Activated CD8-positive, alpha-beta memory T cell treated with anti-CD3 and anti-CD28 coated beads for 36 hours (primary cell): ENCODE results near the gene F8. TPM values are rescaled to one million over a fixed set of nuclear protein-coding genes. Genes with fewer than 3 reads are reported as not detected.

Experiments used
- CTCF ChIA-PET: fragments of 350-600 bp; sonication (Branson Sonifier 250); formaldehyde crosslinking; loops from one replicate; lab custom pipeline; 2021; ENCODE audit warnings: antibody characterized with exemption; lab: Charles Lee
- POLR2A ChIA-PET: fragments of 350-600 bp; sonication (Branson Sonifier 250); formaldehyde crosslinking; loops from one replicate; lab custom pipeline; 2021; ENCODE audit warnings: antibody characterized with exemption; lab: Charles Lee
- total RNA-seq, 2 experiments: library from RNA; stranded (reverse); gene quantifications; one replicate each; pipeline ENCODE4 v1.2.3, GENCODE V29; 2021

The F8 gene
- total RNA-seq, 2 experiments from 2014 or later = 10.1 to 10.2 TPM

- POLR2A ChIA-PET = interaction anchor here (0.7 kb wide), 1 partner anchor 304 kb away, joined by 4 read pairs; no protein-coding TSS in a partner anchor
- CTCF ChIA-PET = no interaction called here
These were observed 218.1 kb downstream of the F8 start for GRCh38 chrX:154804261-154804956.

GRCh38 chrX:154802947-154803346 lies 219.6 kb downstream of the F8 start:
- POLR2A ChIA-PET = no interaction called here
- CTCF ChIA-PET = no interaction called here

GRCh38 chrX:154800478-154801210 lies 221.9 kb downstream of the F8 start:
- CTCF ChIA-PET = no interaction called here

GRCh38 chrX:154799556-154800348 lies 222.8 kb downstream of the F8 start:
- CTCF ChIA-PET = interaction anchor here (2.0 kb wide), 1 partner anchor 10 kb away, joined by 5 read pairs; no protein-coding TSS in a partner anchor

More at GRCh38 chrX:154800478-154801210, 221.9 kb downstream of the F8 start:
- POLR2A ChIA-PET = no interaction called here

GRCh38 chrX:154797006-154797405 lies 225.5 kb downstream of the F8 start:
- ChIA-PET POLR2A (no interaction called here), CTCF (no interaction called here)

More at GRCh38 chrX:154799556-154800348, 222.8 kb downstream of the F8 start:
- POLR2A ChIA-PET = interaction anchor here (1.5 kb wide), 1 partner anchor 36 kb away, joined by 3 read pairs; no protein-coding TSS in a partner anchor

GRCh38 chrX:154795016-154795415 lies 227.5 kb downstream of the F8 start:
- ChIA-PET POLR2A (no interaction called here), CTCF (no interaction called here)

- ChIA-PET CTCF (no interaction called here), POLR2A (no interaction called here)
These were observed 229.3 kb downstream of the F8 start for GRCh38 chrX:154793084-154793795.

DNA sequence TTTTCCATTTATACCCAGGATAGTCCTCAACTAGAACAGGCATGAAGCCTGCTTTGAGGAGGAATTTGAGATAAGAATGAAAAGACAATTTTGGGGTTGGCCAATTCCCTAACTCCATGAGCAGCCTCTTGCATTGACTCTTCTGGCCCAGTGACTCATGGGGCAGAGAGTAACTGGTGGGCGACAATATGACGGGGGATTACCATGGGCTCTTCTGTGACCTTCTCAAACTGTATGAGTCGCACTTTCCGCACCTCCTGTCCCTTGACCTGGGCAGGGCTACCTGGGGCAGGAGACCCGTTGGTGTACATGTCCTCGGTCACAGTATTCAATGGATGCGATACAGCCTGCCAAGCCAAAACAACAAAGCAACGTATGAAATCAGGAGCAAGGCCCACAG lies 230.6 kb downstream of the F8 start:
- CTCF ChIA-PET = no interaction called here
- POLR2A ChIA-PET = no interaction called here

DNA sequence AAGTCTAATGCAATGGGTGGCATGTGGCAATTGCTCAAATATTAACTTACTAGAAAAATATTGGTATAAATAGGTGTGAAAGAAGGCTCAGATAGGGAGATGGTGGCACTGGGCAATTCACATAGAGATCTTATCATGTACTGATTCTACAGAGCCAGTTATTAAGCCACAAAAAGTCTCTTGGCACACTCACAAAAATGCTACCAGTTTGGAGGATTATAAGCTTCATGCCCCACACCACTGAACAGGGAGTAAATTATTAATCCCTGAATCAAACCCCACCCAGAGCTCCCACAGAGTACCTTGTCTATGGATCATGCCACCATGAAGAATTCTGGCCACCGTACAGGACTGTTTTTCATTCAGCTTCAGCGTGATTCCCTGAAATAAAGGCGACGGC lies 231.1 kb downstream of the F8 start:
- ChIA-PET CTCF (no interaction called here), POLR2A (no interaction called here)

Other genes with a start within 250 kb of the F8 start
- gene MPP1, start 217.2 kb downstream of the F8 start, total RNA-seq = 10 to 100 TPM; 15.1 to 15.5 TPM
- gene SMIM9, start 188.1 kb downstream of the F8 start, total RNA-seq = not detected
- 10 to 100 TPM; 43.8 to 46.8 TPM for gene F8A1, start 136.4 kb downstream of the F8 start, total RNA-seq
- gene FUNDC2, start 4.1 kb upstream of the F8 start, total RNA-seq = 100 to 1,000 TPM in 1 of 2 experiments, 10 to 100 TPM in 1; 94.8 to 102 TPM
- gene CMC4, start 48.4 kb upstream of the F8 start, total RNA-seq = 1 to 10 TPM; 3.3 to 3.7 TPM
- 10 to 100 TPM; 21.4 to 21.6 TPM for gene MTCP1, start 48.4 kb upstream of the F8 start, total RNA-seq
- gene BRCC3, start 48.8 kb upstream of the F8 start, total RNA-seq = 10 to 100 TPM; 42.4 to 45.0 TPM
- 10 to 100 TPM; 77.4 to 80.8 TPM for gene VBP1, start 193.7 kb upstream of the F8 start, total RNA-seq
- gene RAB39B, start 241.8 kb upstream of the F8 start, total RNA-seq = 10 to 100 TPM; 12.3 to 12.5 TPM